Germinal center (tissue), 1 donor: ENCODE results near the gene VWCE.
"Not testable (repeated sequence)": the region's sequence is repeated elsewhere in the genome, so short reads cannot be mapped to it uniquely, and the experiment has no call there.

ENCODE experiments used
- DNase-seq: peaks from one replicate; pipeline ENCODE4 v3.0.0; 2012; ENCODE audit warnings: mixed read lengths, low spot score

The VWCE gene

DNA sequence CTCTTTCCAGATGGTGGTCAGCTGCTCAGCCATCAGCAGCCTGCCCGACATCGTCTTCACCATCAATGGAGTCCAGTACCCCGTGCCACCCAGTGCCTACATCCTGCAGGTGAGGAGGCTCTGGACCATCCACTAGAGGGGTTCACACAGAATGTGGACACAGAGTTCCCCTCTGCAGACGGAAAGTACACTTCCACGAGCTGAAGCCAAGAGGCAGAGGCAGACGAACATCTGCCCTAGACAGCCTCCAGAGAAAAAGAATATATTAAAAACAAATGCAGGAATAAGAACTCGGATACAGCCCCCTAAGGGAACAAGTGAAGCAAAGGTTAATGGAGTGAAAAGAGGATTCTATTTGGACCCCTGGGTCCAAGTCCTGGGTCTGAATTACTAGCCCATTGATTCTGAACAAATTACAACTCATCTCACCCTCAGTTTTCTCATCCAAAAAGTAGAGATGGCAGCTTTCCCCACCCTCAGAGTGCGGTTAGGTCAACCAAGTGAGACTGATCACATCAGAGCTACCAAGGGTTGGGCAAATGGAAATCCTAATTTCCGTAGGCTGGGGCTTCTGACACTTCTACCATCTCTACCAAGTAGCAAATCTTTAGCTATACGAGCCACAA, 83.7 kb downstream of the VWCE start:
- not testable (repeated sequence) for DNase-seq

DNA sequence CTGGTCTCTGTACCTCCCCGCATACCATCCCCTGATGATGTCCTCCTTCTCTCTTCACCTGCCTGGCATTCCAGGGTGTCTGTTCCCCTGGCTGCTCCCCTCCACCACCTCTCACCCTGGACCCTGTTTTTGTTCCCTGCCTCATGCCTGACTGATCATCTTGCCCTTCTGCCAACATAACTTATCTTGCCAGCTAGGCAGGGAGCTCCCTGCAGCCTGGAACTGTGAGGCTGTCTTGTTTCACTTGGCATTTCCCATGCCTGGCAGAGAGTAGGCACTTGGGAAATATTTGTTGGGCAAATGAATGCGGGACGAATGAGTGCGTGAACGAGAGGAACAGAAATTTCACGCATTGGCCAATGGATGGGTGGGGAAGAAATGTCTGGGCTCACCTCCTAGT, 84.5 kb downstream of the VWCE start:
- DNase-seq: not testable (repeated sequence)
